ENCODE data around the gene NEUROD1. TPM values are rescaled to one million over a fixed set of nuclear protein-coding genes. Genes with fewer than 3 reads are reported as not detected.

The NEUROD1 gene
- total and polyA plus RNA-seq, 9 of the 15 experiments (the other 6 are each of a cell fraction or from before 2014, with no cell fraction given) = not detected

- TF ChIP-seq ARID4B (CRISPR knock-in tag; IDR thresholded peaks at IDR 0.05) (no peak), ETV5 (CRISPR knock-in tag; IDR thresholded peaks at IDR 0.05; ENCODE audit: low read depth) (no peak), IFI16 (CRISPR knock-in tag; IDR thresholded peaks at IDR 0.05) (no peak), MLLT1 (IDR thresholded peaks at IDR 0.05) (no peak), RBBP5 (IDR thresholded peaks at IDR 0.05; ENCODE audit: borderline replicate concordance, insufficient read depth, low read length, poor library complexity, severe bottlenecking) (no peak)
Observed at GRCh38 chr2:181672255-181673008, 7.9 kb downstream of the NEUROD1 start (continued).
